GM21423 (cell line): ENCODE measurements around the gene KLHL41.

Experiments used
- ATAC-seq: cut with Tn5 transposase; IDR thresholded peaks from one replicate; pipeline ENCODE4 v1.9.1; 2021; ENCODE audit warnings: mild to moderate bottlenecking, moderate library complexity; ENCODE audit not compliant: unreplicated experiment

Gene KLHL41

DNA sequence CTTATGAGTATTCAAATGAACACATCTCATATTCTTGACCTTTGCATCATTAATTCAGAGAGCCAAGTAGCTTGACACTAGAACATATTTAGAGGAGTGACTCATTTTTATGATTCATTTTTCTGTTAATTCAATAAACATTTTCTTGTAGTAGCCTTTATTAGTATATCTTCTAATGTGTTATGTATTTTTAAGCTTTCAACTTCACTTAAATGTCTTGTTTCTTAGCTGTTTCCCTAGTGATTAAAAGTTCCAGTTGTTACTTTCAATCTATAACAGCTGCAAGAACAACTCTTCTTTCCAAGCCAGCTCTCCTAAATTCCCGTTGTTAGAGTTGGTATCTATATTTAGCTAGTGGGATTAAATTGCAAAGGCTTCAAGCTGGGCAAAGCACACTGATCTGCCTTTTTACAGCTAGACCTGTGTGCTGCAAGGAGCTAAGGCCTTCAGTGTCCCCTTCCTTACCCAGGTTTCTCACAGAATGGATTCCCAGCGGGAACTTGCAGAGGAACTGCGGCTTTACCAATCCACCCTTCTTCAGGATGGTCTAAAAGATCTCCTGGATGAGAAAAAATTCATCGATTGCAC lies at the start of gene KLHL41:
TSS of gene KLHL41 (plus strand) at position 405 of the 588 bp plus-strand sequence. CDS start at position 482, 77 bp downstream.
- ATAC-seq, result no peak

DNA sequence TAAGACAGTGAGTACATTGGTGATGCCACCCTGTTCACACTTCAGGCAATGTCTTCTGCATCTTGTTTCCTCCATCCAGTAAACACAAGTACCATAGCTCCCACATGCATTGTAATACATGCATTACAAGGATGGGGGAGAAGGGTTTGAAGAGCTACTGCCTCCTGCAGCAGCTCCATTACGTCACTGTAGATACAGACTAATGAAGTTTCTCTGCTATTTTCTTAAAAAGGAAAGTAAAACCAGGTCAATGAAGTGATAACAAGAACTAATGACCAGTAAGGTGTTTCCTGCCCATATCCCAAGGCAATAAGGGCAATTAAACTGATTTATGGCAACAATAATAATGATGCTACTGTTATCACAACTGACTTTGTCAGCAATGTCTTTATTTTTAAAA lies 48.4 kb upstream of the KLHL41 start:
- ATAC-seq, result no peak

DNA sequence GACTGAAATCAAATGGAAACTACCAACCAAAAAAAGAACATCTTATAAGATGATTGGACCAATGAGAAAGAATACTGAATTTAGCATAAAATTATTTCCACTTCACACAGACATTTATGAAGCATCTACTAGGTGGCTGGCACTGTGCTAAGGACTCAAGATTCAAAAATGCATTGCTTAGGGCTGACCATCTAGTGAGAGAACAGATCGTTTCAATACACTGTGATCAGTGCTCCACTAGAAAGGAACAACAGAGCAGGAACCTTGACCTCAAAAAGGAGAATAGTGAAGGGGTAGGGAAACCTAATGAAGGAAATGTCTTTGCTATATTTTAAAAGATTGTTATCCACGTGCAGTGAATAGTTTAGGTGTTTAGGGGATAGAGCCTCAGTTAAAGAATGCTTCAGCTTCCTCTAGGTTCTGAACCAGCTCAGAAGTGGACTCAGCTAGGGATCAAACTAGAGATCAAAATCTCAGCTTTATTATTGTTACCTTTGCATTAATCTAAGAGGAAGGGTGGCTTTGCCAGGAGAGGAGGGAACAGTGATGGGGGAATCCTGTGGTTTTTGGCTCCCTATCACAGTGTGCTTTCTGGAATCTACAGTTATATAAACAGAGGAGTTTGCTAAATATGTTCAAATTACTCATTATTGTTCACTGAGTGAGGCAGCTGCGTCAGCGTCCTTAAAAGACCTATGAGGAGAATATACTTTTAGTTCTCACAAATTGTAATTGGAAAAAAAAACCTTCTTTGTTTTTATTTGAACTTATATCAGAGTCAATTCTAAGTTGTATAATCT lies 46.4 kb upstream of the KLHL41 start:
- no peak for ATAC-seq

DNA sequence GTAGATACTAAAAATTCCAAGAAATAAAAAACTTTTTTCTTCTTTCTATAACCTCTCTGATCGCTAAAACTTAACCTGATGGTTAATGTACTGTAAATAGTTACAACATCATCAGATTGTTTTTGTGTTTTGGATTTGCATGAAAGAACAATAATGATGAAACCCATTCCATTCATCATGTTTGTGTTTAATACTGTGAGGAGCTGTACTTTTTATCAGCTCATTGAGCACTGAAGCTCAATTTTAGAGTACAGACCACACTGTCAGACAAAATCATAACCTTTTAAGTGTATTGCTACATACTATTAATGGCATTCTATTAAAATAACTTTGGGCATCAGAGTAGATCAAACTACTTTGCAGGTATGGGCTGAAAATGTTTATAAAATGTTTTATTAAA lies 45.0 kb upstream of the KLHL41 start:
- ATAC-seq, result no peak

DNA sequence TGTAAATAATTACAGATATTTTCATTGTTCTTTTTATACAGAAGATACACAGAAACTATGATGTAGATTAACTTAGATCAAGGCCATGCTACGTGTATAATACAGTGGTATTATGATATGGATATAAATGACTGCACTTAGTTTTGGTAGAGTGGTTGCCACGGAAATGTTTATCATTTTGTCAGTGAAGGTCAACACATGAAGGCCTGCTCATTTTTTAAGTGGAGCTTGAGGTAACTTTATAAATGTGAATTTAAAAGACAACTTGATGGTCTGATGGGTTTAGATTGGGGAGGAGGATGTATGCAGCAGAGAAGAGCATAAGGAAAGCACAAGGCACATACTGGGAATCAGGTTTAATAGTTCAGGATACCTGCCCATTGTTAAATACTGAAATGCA lies 44.6 kb upstream of the KLHL41 start:
- ATAC-seq, result no peak

DNA sequence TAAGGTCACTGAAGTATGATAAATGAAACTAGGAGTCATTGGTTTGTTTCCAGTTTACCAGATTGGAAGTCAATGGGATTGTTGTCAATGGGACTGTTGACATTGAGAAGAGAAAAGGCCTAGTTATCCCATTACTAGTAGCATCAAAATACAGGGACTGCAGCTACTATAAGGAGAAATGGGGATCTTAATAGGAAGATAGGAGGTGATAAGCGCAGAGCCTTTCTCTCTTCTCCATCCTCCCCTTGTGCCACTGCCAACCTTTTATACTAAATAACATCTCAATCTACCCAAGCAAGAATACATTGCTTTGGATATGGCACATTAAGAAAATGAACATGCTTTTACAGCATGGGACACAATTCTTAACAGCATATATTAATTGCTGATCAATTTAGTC lies 40.7 kb upstream of the KLHL41 start:
- no peak for ATAC-seq

DNA sequence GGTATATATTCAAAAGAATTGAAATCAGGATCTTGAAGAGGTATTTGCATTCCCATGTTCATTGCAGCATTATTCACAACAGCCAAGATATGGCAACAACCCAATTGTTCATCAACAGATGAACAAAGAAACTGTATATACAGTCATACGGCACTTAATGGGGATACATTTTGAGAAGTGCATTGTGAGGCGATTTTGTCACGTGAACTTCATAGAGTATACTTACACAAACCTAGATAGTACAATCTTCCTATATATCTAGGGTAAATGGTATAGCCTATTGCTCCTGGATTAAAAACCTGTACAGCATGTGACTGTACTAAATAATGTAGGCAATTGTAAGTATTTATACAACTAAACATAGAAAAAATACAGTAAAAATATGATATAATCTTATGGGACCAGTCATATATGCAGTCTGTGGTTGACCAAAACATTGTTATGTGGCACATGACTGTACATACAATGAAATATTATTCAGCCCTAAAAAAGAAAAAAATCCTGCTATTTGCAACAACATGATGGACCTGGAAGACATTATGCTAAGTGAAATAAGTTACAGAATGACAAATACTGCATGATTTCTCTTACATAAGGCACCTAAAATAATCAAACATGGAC lies 39.4 kb upstream of the KLHL41 start:
- ATAC-seq, result no peak

DNA sequence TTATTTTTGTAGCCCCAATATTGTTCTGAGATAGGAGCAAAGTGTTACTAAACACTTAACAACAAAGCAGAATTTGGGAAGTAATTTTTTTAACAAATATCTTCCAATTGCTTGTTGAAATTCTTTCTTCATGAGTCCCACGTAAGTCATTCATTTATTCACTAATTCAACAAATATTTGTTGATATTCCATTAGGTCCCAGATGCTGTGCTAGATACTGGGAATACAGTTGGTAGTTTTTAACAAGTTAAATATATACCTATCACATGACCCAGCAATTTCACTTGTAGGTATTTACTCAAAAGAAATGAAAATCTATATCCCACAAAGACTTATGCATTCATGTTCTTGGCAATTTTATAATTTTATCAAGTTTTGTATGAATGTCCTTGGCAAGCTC lies 37.3 kb upstream of the KLHL41 start:
- no peak for ATAC-seq

DNA sequence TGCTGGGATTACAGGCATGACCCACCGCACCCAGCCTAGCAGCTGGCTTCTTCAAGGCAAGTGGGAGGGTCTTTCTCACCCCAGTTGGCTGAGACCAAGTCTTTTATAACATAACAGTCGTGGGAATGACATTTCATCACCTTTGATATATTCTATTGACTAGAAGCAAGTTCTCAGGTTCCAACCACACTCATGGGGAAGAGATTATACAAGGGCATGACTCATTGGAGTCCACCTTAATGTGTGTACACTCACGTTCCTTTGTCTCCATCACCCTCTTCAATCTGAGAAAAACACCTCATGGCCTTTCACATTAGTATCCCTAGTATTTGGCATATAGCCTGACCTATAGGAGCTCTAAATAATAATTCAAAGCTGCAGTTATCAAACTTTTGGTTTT lies 33.0 kb upstream of the KLHL41 start:
- no peak for ATAC-seq

DNA sequence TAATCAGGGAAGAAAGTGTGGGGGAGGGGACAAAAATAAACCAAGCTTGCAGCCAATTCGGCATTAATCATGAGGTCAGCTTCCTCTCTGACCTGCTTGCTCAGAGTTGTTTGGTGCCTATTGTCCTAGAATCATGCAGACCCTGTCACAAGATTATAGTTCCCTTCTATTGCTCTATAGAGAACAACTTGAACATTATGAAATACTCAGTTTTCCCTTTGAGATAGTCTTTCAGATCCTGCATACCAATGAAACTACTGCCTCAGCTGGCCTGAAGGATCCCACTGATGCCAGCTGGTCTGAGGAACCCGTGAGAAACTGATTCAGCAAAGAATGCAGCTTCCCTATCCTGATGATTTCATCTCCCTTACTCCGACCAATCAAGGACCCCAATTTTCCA lies 31.2 kb upstream of the KLHL41 start:
- ATAC-seq, result no peak

DNA sequence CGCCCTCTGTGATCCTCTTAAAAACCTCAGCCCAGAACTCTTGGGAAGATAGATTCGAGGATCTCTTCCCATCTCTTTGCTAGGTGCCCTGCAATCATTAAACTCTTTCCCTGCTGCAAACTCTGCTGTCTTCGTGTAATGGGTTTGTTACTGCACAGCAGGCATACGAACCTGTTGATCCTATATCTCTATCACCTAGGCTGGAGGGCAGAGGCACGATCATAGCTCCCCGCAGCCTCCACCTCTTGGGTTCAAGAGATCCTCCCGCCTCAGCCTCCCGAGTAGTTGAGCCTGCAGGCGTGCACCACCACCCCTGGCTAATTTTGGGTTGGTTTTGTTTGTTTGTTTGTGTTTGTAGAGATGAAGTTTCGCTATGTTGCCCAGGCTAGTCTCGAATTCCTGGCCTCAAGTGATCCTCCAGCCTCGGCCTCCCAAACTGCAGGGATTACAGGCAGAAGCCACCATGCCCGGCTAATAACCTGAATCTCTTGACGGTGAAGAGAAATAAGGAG lies 30.7 kb upstream of the KLHL41 start:
- ATAC-seq, result no peak

DNA sequence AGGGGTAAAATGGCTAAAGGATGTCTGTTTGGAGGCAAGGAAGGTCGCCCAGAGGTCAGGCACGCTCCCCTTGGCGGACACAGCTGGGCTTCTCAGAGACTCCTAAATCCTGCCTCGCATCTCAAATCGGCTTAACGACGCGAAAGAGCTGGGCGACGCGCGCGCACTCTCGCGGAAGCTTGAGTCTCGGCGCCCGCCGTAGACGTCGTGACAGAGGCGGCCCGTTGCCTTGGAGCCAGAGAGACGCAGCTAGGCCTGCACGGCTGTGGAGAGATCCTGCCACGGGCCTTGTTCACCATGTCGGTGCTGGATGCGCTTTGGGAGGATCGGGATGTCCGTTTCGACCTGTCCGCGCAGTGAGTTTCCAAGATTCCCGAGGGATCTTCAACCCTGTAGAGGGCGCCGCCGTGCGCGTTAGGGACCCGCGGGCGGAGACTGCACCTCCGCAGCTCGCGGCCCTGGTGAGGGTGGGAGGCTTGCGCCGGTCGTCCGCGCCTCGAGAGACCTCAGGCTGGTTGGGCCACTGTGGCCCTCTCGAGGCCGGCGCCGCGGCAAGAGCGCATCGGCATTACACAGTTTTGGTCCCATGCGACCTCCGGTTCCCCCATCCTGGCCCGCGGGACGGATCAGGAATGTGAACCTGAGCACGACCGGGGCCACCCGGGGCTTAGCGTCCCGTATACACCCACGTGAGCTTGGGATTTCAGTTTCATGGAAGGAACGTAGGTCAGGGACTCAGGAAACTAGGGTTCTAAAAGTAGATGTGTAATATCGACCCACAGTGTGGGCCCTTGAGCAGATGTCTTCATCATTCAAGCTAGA lies 30.0 kb upstream of the KLHL41 start, which contains the start of gene BBS5:
TSS of gene BBS5 (plus strand) at position 238 of the 822 bp plus-strand sequence. CDS start at position 298, 60 bp downstream.
- ATAC-seq, result peak; percentile 96

DNA sequence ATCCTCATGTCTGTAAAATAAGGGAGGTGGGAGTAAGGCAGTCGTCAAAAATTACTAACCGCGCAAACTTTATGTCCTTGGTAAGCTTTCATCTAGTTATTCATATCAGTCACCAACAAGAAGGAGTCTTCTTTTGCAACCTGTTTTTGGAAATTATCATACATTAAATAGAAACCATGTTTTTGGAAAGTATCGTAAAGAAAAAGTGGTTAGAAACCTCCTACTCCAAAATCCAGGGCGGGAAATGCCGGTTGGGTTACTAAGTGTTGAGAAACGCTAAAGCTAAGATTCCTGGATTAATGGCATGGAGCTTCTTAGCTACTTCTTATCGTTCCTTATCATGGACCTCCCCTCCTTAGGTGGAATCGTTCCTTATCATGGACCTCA lies 29.4 kb upstream of the KLHL41 start:
- ATAC-seq, result no peak

DNA sequence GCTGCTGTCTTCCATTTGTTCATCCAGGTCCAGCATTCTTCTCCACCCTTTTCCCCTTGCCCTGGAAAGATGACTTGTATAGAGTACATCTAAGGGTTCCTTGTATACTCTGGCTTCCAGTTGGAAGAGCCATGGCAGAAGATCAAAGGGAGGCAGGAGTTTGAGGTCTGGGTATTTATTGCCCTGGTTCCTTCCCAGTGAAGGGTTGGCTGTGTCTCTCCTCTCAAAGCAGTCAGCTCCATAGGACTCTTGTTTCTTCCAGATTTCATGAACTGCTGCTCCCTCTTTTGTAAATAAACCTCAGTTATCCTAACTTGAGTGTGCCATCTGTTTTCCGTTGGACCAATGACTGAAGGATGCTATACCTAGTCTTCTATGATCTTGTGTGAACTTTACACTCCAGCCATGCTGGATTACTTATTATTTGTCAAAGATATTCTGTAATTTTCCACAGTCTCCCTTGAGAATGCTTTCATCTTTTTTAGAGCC lies 23.8 kb upstream of the KLHL41 start:
- ATAC-seq, result no peak

DNA sequence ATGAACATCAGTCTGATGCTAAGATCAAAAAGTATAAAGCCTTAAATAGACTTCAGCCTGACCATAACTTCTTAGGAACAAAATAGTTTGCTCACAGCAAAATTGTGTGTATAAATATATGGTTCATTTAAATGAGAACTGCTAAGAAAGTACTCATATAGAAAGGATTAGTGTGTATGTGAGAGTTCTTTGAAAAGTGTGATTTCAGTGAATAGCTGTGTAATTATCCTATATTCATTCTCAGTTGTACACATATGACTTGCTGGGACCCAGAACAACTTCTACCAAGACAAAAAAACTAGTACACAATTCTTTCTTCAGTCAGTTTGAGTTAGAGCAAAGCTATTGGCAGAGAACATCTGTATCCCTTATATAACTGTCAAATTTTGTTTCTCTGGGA lies 23.0 kb upstream of the KLHL41 start:
- no peak for ATAC-seq

DNA sequence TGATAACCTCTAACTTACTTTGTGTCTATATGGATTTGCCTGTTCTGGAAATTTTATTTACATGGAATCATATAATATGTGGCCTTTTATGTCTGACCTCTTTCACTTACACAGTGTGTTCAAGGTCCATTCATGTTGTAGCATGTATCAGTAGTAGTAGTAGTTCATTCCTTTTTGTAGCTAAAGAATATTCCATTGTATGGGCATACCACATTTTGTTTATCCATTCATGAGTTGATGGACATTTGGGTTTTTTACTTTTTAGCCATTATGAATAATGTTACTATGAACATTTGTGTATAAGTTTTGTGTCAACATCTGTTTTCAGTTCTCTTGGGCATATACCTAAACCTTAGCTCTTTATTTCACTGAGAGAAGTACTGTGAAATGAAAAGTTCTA lies 18.7 kb upstream of the KLHL41 start:
- no peak for ATAC-seq

DNA sequence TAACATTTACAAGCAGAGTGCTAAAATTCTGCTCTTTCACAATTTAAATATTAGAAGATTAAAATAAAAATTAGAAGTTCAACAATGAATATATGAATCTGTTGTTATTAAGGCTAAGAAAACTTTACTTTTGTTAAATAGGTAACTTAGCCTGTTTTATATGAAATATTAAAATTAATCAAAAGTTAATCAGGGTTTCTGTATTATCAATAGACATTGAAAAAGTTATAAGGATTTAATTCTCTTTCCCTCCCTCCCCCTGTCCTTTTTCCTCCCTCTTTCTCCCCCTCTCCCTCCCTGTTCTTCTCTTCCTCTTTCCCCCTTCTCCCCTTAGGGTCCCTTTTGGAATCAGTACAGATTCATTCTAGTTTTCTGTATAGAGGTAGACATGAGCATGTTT lies 18.1 kb upstream of the KLHL41 start:
- ATAC-seq, result no peak

DNA sequence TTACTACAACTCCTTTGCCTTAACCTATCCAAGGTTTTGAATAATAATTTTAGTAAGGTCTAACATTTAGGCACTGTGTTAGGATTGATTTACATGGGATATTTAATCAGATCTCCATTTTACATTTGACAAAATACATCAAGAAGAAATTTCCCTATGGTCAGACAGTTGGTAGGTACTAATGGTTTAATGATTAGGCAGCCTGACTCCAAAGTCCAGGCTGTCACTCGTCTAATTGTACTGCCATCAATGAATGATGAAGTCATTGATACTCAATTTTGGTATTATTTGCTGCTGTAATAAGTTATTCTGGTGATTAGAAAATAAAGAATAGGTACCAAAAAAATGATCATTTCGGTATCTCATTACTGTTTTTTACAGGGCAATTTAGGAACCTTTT lies 16.1 kb upstream of the KLHL41 start:
- ATAC-seq, result no peak

DNA sequence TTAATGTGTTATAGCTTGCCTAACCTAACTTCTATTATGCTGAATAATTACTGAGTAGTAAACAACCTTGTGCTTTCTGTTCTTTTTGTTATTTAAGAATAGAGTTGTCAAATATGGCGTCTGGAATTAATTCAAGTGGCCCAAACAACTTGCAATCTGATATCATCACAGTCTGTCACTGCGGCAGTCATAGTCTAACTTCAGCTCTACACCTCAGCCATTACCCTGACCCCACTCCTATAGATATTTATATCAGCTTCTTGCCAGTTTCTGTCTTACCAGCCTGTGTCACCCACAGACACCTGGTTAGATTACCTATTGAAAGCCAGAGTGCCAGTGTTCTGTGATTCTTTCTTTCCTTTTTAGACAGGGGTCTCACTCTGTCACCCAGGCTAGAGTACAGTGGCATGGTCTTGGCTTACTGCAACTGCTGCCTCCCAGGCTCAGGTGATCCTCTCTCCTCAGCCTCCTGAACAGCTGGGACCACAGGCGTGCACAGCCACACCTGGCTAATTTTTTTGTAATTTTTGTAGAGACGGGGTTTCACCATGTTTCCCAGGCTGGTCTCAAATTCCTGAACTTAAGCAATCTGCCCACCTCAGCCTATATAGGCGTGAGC lies 14.1 kb upstream of the KLHL41 start:
- ATAC-seq, result no peak

DNA sequence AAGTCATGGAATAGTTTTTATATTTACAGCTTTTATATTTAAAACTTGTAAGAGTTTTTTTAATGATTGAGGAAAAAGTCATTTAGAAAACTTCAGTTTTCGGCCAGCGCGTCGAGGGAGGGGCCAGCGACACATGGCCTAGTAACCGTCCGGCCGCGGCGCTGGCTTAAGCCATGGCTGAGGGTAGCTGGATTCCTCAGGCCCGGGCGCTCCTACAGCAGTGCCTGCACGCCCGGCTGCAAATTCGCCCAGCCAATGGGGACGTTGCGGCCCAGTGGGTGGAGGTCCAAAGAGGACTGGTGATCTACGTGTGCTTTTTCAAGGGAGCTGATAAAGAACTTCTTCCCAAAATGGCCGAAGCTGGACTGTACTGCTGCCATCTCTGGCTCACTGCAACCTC lies 4.9 kb upstream of the KLHL41 start:
- no peak for ATAC-seq

DNA sequence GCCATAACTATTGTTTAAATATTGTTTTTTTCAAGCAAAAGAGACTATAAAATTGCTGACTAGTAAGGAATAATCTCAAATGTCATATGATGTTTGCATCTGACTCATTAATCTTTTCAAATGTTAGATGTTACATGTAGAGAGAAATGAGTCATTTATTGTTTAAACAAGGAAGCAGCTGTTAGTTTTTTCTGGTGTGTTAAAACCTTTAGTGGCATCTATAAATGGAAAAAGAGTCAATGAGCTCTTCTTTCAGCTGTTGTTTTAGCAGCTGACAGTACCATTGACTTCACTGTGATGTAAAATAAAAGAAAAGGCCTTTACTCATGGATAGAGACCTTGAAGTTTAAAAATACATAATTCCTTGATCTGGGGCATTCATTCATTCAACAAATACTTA lies 1.8 kb upstream of the KLHL41 start:
- no peak for ATAC-seq
